ENCODE data around the gene CYP26C1. TPM values are rescaled to one million over a fixed set of nuclear protein-coding genes. Genes with fewer than 3 reads are reported as not detected.

The CYP26C1 gene
- total and polyA plus RNA-seq, 7 experiments from 2014 or later = 0.10 to 0.38 (median 0.27) TPM; not detected in 2

DNA sequence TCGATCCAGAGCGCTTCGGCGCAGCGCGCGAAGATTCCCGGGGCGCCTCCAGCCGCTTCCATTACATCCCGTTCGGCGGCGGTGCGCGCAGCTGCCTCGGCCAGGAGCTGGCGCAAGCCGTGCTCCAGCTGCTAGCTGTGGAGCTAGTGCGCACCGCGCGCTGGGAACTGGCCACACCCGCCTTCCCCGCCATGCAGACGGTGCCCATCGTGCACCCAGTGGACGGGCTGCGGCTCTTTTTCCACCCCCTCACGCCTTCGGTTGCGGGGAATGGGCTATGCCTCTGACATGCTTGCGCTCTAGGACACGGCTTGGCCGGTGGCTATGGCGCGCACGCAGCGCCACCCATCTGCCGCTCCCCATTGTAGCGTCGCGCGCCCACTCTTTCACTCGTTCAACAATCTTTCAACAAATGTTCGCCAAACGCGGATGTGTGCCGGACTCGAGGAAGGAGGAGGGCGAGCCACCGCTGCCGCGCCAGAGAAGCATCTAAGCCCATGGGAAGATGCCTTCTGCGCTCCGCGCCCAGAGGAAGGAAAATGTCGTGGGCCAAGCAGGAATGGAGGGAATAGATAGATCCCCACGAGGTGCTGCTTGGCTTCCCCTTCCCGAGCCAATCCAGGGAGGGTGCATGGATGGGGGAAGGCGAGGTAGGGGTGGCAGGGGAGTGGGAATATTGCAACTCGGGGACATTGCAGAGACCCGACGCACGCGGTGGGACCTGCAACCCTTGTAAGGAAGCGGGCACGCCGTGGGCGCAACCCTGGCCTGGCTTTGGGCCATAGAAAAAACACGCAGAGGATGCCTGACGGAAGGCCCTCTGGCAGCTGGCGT lies 8.0 kb downstream of the CYP26C1 start:
- H3K4me1 Mint-ChIP-seq = peaks cover 9 to 47% (median 27%) of the 10 kb centered on the region in 7 donors
- H3K36me3 ChIP-seq (ENCODE audit: control insufficient read depth in 2 of 3, insufficient read depth in 3 of 3, low read length in 3 of 3) = no peaks in the 10 kb centered on the region
- POLR2A ChIA-PET = interaction anchor here (0.6 kb wide), 1 partner anchor 95 kb away, joined by 6 read pairs; no protein-coding TSS in a partner anchor
- CTCF ChIA-PET = no interaction called here
- no peak overlapping the region for H3K27ac ChIP-seq (ENCODE audit: low read depth, low read length)
- no peak overlapping the region for H3K4me3 ChIP-seq (ENCODE audit: low read length)
- H3K9me3 Mint-ChIP-seq = peaks cover 0 to 1% (median 0%) of the 10 kb centered on the region in 11 donors
- peaks cover 65 to 91% (median 75%) of the 10 kb centered on the region in 5 donors for H3K27me3 Mint-ChIP-seq
- peaks cover 3 to 7% of the 10 kb centered on the region in 2 donors for H3K27me3 ChIP-seq (ENCODE audit: control insufficient read depth in 2 of 2, insufficient read depth in 2 of 2, low read length in 2 of 2)
- H3K27ac Mint-ChIP-seq = peak overlapping the region in 1 of 9 donors; percentile 29
- H3K36me3 Mint-ChIP-seq = peaks cover 0 to 1% (median 0%) of the 10 kb centered on the region in 5 donors
- H3K4me3 Mint-ChIP-seq = peak overlapping the region in 1 of 10 donors; percentile 35
- ATAC-seq (no peak), DNase-seq (peak in 1 of 9 donors; percentile 26)
- intact Hi-C loops (cut with micrococcal nuclease) = no loop called here
- H3K9me3 ChIP-seq (ENCODE audit: control insufficient read depth in 2 of 3, low read length in 3 of 3) = no peaks in the 10 kb centered on the region
- no peaks in the 10 kb centered on the region for H3K4me1 ChIP-seq (ENCODE audit: control insufficient read depth in 2 of 2, insufficient read depth in 2 of 2, low read length in 2 of 2)

GRCh38 chr10:93069245-93069561 lies 8.6 kb downstream of the CYP26C1 start:
- no peak overlapping the region for H3K27ac Mint-ChIP-seq
- peaks cover 0 to 1% (median 0%) of the 10 kb centered on the region in 11 donors for H3K9me3 Mint-ChIP-seq
- POLR2A ChIA-PET = no interaction called here
- Histone ChIP-seq H3K4me1 (ENCODE audit: control insufficient read depth in 2 of 2, insufficient read depth in 2 of 2, low read length in 2 of 2) (no peaks in the 10 kb centered on the region), H3K4me3 (ENCODE audit: low read length) (no peak overlapping the region), H3K27me3 (ENCODE audit: control insufficient read depth in 2 of 2, insufficient read depth in 2 of 2, low read length in 2 of 2) (peaks cover 3 to 7% of the 10 kb centered on the region in 2 donors), H3K36me3 (ENCODE audit: control insufficient read depth in 2 of 3, insufficient read depth in 3 of 3, low read length in 3 of 3) (no peaks in the 10 kb centered on the region), H3K27ac (ENCODE audit: low read depth, low read length) (no peak overlapping the region), H3K9me3 (ENCODE audit: control insufficient read depth in 2 of 3, low read length in 3 of 3) (no peaks in the 10 kb centered on the region)
- ATAC-seq = no peak
- peaks cover 65 to 90% (median 69%) of the 10 kb centered on the region in 5 donors for H3K27me3 Mint-ChIP-seq
- CTCF ChIA-PET = no interaction called here
- peaks cover 0 to 1% (median 0%) of the 10 kb centered on the region in 5 donors for H3K36me3 Mint-ChIP-seq
- intact Hi-C loops (cut with micrococcal nuclease) = no loop called here
- no peak for DNase-seq
- peaks cover 10 to 47% (median 26%) of the 10 kb centered on the region in 7 donors for H3K4me1 Mint-ChIP-seq
- H3K4me3 Mint-ChIP-seq = no peak overlapping the region

DNA sequence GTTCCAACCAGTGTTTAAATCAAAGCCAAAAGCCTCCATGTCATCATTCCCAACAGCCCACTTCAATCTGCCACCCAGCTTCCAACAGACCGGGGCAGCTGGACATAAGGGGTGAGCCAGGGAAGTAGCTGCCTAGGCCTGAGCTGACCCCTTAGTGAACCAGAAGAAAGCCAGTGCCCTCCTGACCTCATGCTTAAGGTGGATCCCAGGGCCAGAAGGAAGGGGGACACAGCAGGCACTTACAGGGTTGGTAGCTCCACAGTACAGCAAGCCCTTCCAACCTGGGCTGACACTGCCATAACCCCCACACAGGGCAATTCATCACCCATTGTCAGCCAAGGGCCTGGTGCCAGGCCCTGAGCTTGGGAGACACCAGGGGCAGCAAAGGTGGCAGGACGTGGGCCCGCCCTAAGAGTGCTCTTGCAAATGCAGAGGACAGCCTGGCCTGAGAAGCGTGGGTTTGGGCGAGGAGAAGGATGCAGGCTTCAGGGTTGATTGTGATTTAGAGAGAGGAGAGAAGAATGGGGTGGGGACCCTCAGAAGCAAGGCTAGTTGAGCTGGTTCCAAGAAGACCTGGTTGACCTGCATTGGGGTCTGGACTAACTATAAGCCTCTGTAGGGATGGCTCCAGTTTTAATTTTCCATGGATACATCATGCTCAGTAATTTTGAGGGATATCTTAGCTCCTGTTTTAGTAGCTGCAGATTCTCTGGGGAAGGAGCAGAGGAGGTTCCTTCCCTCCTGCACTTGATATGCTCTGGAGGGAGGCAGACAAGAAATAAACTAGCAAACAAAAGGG lies 10.0 kb downstream of the CYP26C1 start:
- Histone ChIP-seq H3K36me3 (ENCODE audit: control insufficient read depth in 2 of 3, insufficient read depth in 3 of 3, low read length in 3 of 3) (no peaks in the 10 kb centered on the region), H3K27ac (ENCODE audit: low read depth, low read length) (no peak overlapping the region), H3K9me3 (ENCODE audit: control insufficient read depth in 2 of 3, low read length in 3 of 3) (no peaks in the 10 kb centered on the region), H3K27me3 (ENCODE audit: control insufficient read depth in 2 of 2, insufficient read depth in 2 of 2, low read length in 2 of 2) (peaks cover 3 to 7% of the 10 kb centered on the region in 2 donors), H3K4me1 (ENCODE audit: control insufficient read depth in 2 of 2, insufficient read depth in 2 of 2, low read length in 2 of 2) (no peaks in the 10 kb centered on the region), H3K4me3 (ENCODE audit: low read length) (no peak overlapping the region)
- H3K27me3 Mint-ChIP-seq = peaks cover 61 to 90% (median 69%) of the 10 kb centered on the region in 5 donors
- ChIA-PET CTCF (no interaction called here), POLR2A (no interaction called here)
- H3K9me3 Mint-ChIP-seq = peaks cover 0 to 3% (median 0%) of the 10 kb centered on the region in 11 donors
- H3K4me1 Mint-ChIP-seq = peaks cover 9 to 51% (median 25%) of the 10 kb centered on the region in 7 donors
- ATAC-seq (no peak), DNase-seq (no peak)
- H3K27ac Mint-ChIP-seq = no peak overlapping the region
- intact Hi-C loops (cut with micrococcal nuclease) = loop anchor here in 1 of 2 donors (5.0 kb wide), 2 partner anchors 183 to 378 kb away; no protein-coding TSS in a partner anchor
- peak overlapping the region in 6 of 10 donors; percentile 4 to 81 (median 30) for H3K4me3 Mint-ChIP-seq
- H3K36me3 Mint-ChIP-seq = peaks cover 0 to 1% (median 0%) of the 10 kb centered on the region in 5 donors

GRCh38 chr10:93071177-93071472 lies 10.5 kb downstream of the CYP26C1 start:
- no peak overlapping the region for H3K27ac Mint-ChIP-seq
- H3K4me1 ChIP-seq (ENCODE audit: control insufficient read depth in 2 of 2, insufficient read depth in 2 of 2, low read length in 2 of 2) = no peaks in the 10 kb centered on the region
- no peak overlapping the region for H3K4me3 ChIP-seq (ENCODE audit: low read length)
- H3K36me3 ChIP-seq (ENCODE audit: control insufficient read depth in 2 of 3, insufficient read depth in 3 of 3, low read length in 3 of 3) = no peaks in the 10 kb centered on the region
- peaks cover 3 to 7% of the 10 kb centered on the region in 2 donors for H3K27me3 ChIP-seq (ENCODE audit: control insufficient read depth in 2 of 2, insufficient read depth in 2 of 2, low read length in 2 of 2)
- H3K36me3 Mint-ChIP-seq = peaks cover 0 to 1% (median 0%) of the 10 kb centered on the region in 5 donors
- no peak for ATAC-seq
- peaks cover 66 to 93% (median 73%) of the 10 kb centered on the region in 5 donors for H3K27me3 Mint-ChIP-seq
- CTCF ChIA-PET = no interaction called here
- POLR2A ChIA-PET = no interaction called here
- H3K4me3 Mint-ChIP-seq = peak overlapping the region in 5 of 10 donors; percentile 4 to 81 (median 32)
- peaks cover 9 to 53% (median 25%) of the 10 kb centered on the region in 7 donors for H3K4me1 Mint-ChIP-seq
- H3K27ac ChIP-seq (ENCODE audit: low read depth, low read length) = no peak overlapping the region
- H3K9me3 Mint-ChIP-seq = peaks cover 0 to 3% (median 0%) of the 10 kb centered on the region in 11 donors
- DNase-seq = no peak
- H3K9me3 ChIP-seq (ENCODE audit: control insufficient read depth in 2 of 3, low read length in 3 of 3) = no peaks in the 10 kb centered on the region
- intact Hi-C loops (cut with micrococcal nuclease) = loop anchor here in 1 of 2 donors (5.0 kb wide), 2 partner anchors 184 to 379 kb away; no protein-coding TSS in a partner anchor

DNA sequence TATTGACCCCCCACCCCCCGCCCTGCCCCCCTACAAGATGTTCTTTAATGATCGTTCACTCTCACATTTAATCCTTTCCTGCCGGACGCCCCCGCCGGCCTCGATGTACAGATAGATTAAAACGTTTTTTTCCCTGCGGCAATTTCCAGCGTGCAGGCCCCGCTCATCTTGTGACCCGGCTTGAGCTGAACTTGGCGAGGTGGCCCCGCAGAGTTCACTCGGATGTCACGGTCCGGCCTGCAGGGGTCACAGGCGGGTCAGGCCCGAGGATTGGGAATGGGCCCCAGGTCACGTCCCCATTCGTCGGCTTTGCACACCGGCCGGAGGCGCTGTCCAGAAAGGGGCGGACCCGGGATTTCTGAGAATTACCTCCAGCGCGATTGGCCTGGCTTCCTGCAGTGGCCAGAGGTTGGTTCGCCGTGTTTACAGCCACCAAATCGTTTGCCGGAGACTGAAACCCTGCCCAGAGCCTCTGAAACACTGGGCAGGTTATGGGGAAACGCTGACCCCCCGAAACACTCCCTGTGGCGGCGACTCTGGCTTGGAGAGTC lies 11.2 kb downstream of the CYP26C1 start:
- Mint-ChIP-seq H3K36me3 (peaks cover 0 to 1% (median 0%) of the 10 kb centered on the region in 5 donors), H3K27ac (no peak overlapping the region), H3K27me3 (peaks cover 66 to 94% (median 74%) of the 10 kb centered on the region in 5 donors), H3K9me3 (peaks cover 0 to 3% (median 0%) of the 10 kb centered on the region in 11 donors), H3K4me1 (peaks cover 9 to 51% (median 25%) of the 10 kb centered on the region in 7 donors), H3K4me3 (peak overlapping the region in 8 of 10 donors; percentile 12 to 81 (median 62))
- peaks cover under 1 to 7% of the 10 kb centered on the region in 2 donors for H3K27me3 ChIP-seq (ENCODE audit: control insufficient read depth in 2 of 2, insufficient read depth in 2 of 2, low read length in 2 of 2)
- DNase-seq (no peak), ATAC-seq (no peak)
- CTCF ChIA-PET = no interaction called here
- H3K27ac ChIP-seq (ENCODE audit: low read depth, low read length) = no peak overlapping the region
- POLR2A ChIA-PET = no interaction called here
- no peaks in the 10 kb centered on the region for H3K4me1 ChIP-seq (ENCODE audit: control insufficient read depth in 2 of 2, insufficient read depth in 2 of 2, low read length in 2 of 2)
- no peaks in the 10 kb centered on the region for H3K9me3 ChIP-seq (ENCODE audit: control insufficient read depth in 2 of 3, low read length in 3 of 3)
- intact Hi-C loops (cut with micrococcal nuclease) = loop anchor here in 1 of 2 donors (5.0 kb wide), 2 partner anchors 184 to 379 kb away; no protein-coding TSS in a partner anchor
- no peak overlapping the region for H3K4me3 ChIP-seq (ENCODE audit: low read length)
- H3K36me3 ChIP-seq (ENCODE audit: control insufficient read depth in 2 of 3, insufficient read depth in 3 of 3, low read length in 3 of 3) = no peaks in the 10 kb centered on the region

DNA sequence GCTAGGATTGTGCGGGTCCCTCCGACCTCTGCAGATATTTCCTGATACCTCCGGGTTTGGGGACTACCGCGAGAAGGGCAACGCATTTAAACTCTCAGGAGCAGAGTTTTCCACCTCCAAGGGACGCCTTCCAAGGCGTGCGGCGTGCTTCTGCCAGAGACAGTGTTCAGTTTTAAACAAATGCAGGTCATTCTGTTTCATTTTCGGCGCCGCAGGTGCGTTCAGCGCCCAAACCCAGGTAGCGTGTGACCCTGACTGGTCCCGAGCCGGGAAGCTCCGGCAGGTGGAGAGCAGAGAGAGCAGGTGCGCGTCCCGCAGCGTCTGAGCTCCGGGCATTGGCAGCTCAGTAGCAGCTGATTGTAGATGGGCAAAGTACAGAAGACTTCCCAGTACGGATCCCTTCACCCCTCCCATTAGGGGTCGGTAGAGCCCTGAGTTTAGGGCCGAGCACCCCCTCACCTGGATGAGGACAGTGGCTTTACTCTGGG lies 11.7 kb downstream of the CYP26C1 start:
- no peaks in the 10 kb centered on the region for H3K36me3 ChIP-seq (ENCODE audit: control insufficient read depth in 2 of 3, insufficient read depth in 3 of 3, low read length in 3 of 3)
- no peak overlapping the region for H3K27ac ChIP-seq (ENCODE audit: low read depth, low read length)
- H3K4me1 ChIP-seq (ENCODE audit: control insufficient read depth in 2 of 2, insufficient read depth in 2 of 2, low read length in 2 of 2) = no peaks in the 10 kb centered on the region
- ATAC-seq = no peak
- H3K9me3 Mint-ChIP-seq = peaks cover 0 to 3% (median 0%) of the 10 kb centered on the region in 11 donors
- H3K27me3 Mint-ChIP-seq = peaks cover 64 to 93% (median 72%) of the 10 kb centered on the region in 5 donors
- peak overlapping the region in 9 of 10 donors; percentile 12 to 81 (median 64) for H3K4me3 Mint-ChIP-seq
- H3K27me3 ChIP-seq (ENCODE audit: control insufficient read depth in 2 of 2, insufficient read depth in 2 of 2, low read length in 2 of 2) = peaks cover 0 to 7% of the 10 kb centered on the region in 2 donors
- ChIA-PET CTCF (no interaction called here), POLR2A (no interaction called here)
- H3K9me3 ChIP-seq (ENCODE audit: control insufficient read depth in 2 of 3, low read length in 3 of 3) = no peaks in the 10 kb centered on the region
- H3K27ac Mint-ChIP-seq = no peak overlapping the region
- peaks cover 9 to 46% (median 25%) of the 10 kb centered on the region in 7 donors for H3K4me1 Mint-ChIP-seq
- intact Hi-C loops (cut with micrococcal nuclease) = loop anchor here in 1 of 2 donors (5.0 kb wide), 2 partner anchors 185 to 380 kb away; no protein-coding TSS in a partner anchor
- peaks cover 0 to 1% (median 0%) of the 10 kb centered on the region in 5 donors for H3K36me3 Mint-ChIP-seq
- no peak overlapping the region for H3K4me3 ChIP-seq (ENCODE audit: low read length)
- DNase-seq = no peak

Data from naive thymus-derived CD4-positive, alpha-beta T cell (primary cell).